Smooth muscle cell (in vitro differentiated cells): Measurements from ENCODE around the gene MRAS. TPM values are rescaled to one million over a fixed set of nuclear protein-coding genes. Genes with fewer than 3 reads are reported as not detected.

Source experiments
- DNase-seq: peaks from one replicate; lab custom pipeline; 2025; ENCODE audit not compliant: unreplicated experiment; lab: John Stamatoyannopoulos, UW
- H2AFZ ChIP-seq: fragments of 200-600 bp; sonication (generic); 2 replicates; pipeline ENCODE4 v1.6.0; 2016; ENCODE audit warnings: antibody characterized with exemption, low read depth, mild to moderate bottlenecking
- H3F3A ChIP-seq: fragments of 200-600 bp; sonication (generic); 2 replicates; pipeline ENCODE4 v1.6.0; 2017; ENCODE audit warnings: antibody characterized with exemption, low read depth
- H3K27ac ChIP-seq: fragments of 200-600 bp; sonication (generic); 2 replicates; pipeline ENCODE4 v1.5.1; 2016; ENCODE audit warnings: low read depth, mild to moderate bottlenecking
- H3K27me3 ChIP-seq: fragments of 200-600 bp; sonication (generic); 2 replicates; pipeline ENCODE4 v1.6.1; 2016; ENCODE audit warnings: low read depth, mild to moderate bottlenecking
- H3K36me3 ChIP-seq: fragments of 200-600 bp; sonication (generic); 2 replicates; pipeline ENCODE4 v1.5.1; 2016; ENCODE audit warnings: low read depth
- H3K4me1 ChIP-seq: fragments of 200-600 bp; sonication (generic); 2 replicates; pipeline ENCODE4 v1.5.1; 2016; ENCODE audit warnings: low read depth
- H3K4me2 ChIP-seq: fragments of 200-600 bp; sonication (generic); 2 replicates; pipeline ENCODE4 v1.6.0; 2016; ENCODE audit warnings: mild to moderate bottlenecking
- H3K4me3 ChIP-seq: fragments of 200-600 bp; sonication (generic); 2 replicates; pipeline ENCODE4 v1.5.1; 2016; ENCODE audit warnings: mild to moderate bottlenecking
- H3K79me2 ChIP-seq: fragments of 200-600 bp; sonication (generic); 2 replicates; pipeline ENCODE4 v1.6.0; 2016; ENCODE audit warnings: low read depth, mild to moderate bottlenecking
- H3K9ac ChIP-seq: fragments of 200-600 bp; sonication (generic); 2 replicates; pipeline ENCODE4 v1.6.0; 2016; ENCODE audit warnings: low read depth
- H3K9me3 ChIP-seq: fragments of 200-600 bp; sonication (generic); replicated peaks from 2 replicates; pipeline ENCODE4 v1.5.1; 2016; ENCODE audit warnings: low read depth
- H4K20me1 ChIP-seq: fragments of 200-600 bp; sonication (generic); 2 replicates; pipeline ENCODE4 v1.6.0; 2016; ENCODE audit warnings: low read depth
- CTCF ChIP-seq: fragments of 200-600 bp; sonication (generic); IDR thresholded peaks from 2 replicates; pipeline ENCODE4 v1.5.1; 2017; ENCODE audit warnings: borderline replicate concordance, mild to moderate bottlenecking, antibody characterized with exemption; ENCODE audit not compliant: insufficient read depth, poor library complexity, severe bottlenecking
- WGBS: methylation state at CpG from one replicate; pipeline ENCODE4 v1.1.7; 2016; ENCODE audit warnings: low lambda C conversion rate; 5-methylcytosine and 5-hydroxymethylcytosine counted together
- polyA plus RNA-seq: library from polyadenylated mRNA; unstranded; fragments of >200 nt; fragmentation: Nextera tagmentation; extraction: Ambion mirVana; gene quantifications from 2 replicates; pipeline ENCODE4 v1.2.1, GENCODE V29; 2016
- total RNA-seq: library from RNA; depleted of rRNA; stranded (reverse); fragments of >200 nt; gene quantifications from 2 replicates; pipeline ENCODE4 v1.2.3, GENCODE V29; 2014

MRAS gene
- total and polyA plus RNA-seq, 2 experiments from 2014 or later: 43.0 to 60.5 TPM

- TF ChIP-seq CTCF: no peak
- no peak overlapping the region for H3K4me2 ChIP-seq
- no peak for DNase-seq
- H3F3A ChIP-seq: no peaks in the 10 kb centered on the region
- H4K20me1 ChIP-seq: peaks cover 92% of the 10 kb centered on the region
- H3K4me3 ChIP-seq: no peak overlapping the region
- H3K4me1 ChIP-seq: no peaks in the 10 kb centered on the region
- H3K27me3 ChIP-seq: no peaks in the 10 kb centered on the region
- H3K27ac ChIP-seq: no peak overlapping the region
- WGBS: 98% methylated on average over 9 of the region's 9 CpGs
- H3K79me2 ChIP-seq: peaks cover 3% of the 10 kb centered on the region
- H3K9me3 ChIP-seq: no peaks in the 10 kb centered on the region
- no peak overlapping the region for H3K9ac ChIP-seq
- no peak overlapping the region for H2AFZ ChIP-seq
- no peaks in the 10 kb centered on the region for H3K36me3 ChIP-seq
Measured at GRCh38 chr3:138360869-138361525, 12.6 kb downstream of the MRAS start.

- DNase-seq: no peak
- no peaks in the 10 kb centered on the region for H3K9me3 ChIP-seq
- H2AFZ ChIP-seq: no peak overlapping the region
Measured at GRCh38 chr3:138361561-138361971, 13.2 kb downstream of the MRAS start.

GRCh38 chr3:138362538-138362937 is 14.2 kb downstream of the MRAS start:
- H4K20me1 ChIP-seq: peaks cover 95% of the 10 kb centered on the region
- no peak overlapping the region for H3K27ac ChIP-seq
- 95% methylated on average over 7 of the region's 7 CpGs for WGBS
- no peaks in the 10 kb centered on the region for H3K9me3 ChIP-seq
- no peak overlapping the region for H3K9ac ChIP-seq
- no peaks in the 10 kb centered on the region for H3K36me3 ChIP-seq
- no peak overlapping the region for H3K4me2 ChIP-seq
- H3K4me3 ChIP-seq: no peak overlapping the region
- H3K4me1 ChIP-seq: no peaks in the 10 kb centered on the region
- H3K79me2 ChIP-seq: peaks cover 3% of the 10 kb centered on the region
- H3F3A ChIP-seq: no peaks in the 10 kb centered on the region
- H2AFZ ChIP-seq: no peak overlapping the region
- TF ChIP-seq CTCF: no peak
- no peaks in the 10 kb centered on the region for H3K27me3 ChIP-seq
- DNase-seq: no peak

More at GRCh38 chr3:138361561-138361971, 13.2 kb downstream of the MRAS start:
- H3K79me2 ChIP-seq: peaks cover 3% of the 10 kb centered on the region
- H3K4me3 ChIP-seq: no peak overlapping the region
- no peak overlapping the region for H3K27ac ChIP-seq
- H3K4me1 ChIP-seq: no peaks in the 10 kb centered on the region
- TF ChIP-seq CTCF: no peak
- H3K27me3 ChIP-seq: no peaks in the 10 kb centered on the region
- H3F3A ChIP-seq: no peaks in the 10 kb centered on the region
- no peaks in the 10 kb centered on the region for H3K36me3 ChIP-seq
- peaks cover 94% of the 10 kb centered on the region for H4K20me1 ChIP-seq
- WGBS: 92% methylated on average over 7 of the region's 7 CpGs
- H3K9ac ChIP-seq: no peak overlapping the region
- H3K4me2 ChIP-seq: no peak overlapping the region

- Histone ChIP-seq H3K9ac (no peak overlapping the region), H3K27me3 (no peaks in the 10 kb centered on the region), H2AFZ (no peak overlapping the region), H3K36me3 (no peaks in the 10 kb centered on the region), H4K20me1 (peaks cover 97% of the 10 kb centered on the region), H3K4me1 (no peaks in the 10 kb centered on the region), H3F3A (no peaks in the 10 kb centered on the region), H3K4me3 (no peak overlapping the region), H3K79me2 (peaks cover 3% of the 10 kb centered on the region), H3K4me2 (no peak overlapping the region), H3K27ac (no peak overlapping the region), H3K9me3 (no peaks in the 10 kb centered on the region)
- WGBS: 65% methylated on average over 4 of the region's 4 CpGs
- TF ChIP-seq CTCF: no peak
- DNase-seq: no peak
Measured at GRCh38 chr3:138363322-138363721, 14.9 kb downstream of the MRAS start.
